Measurements from ENCODE around the gene CHST11. TPM values are rescaled to one million over a fixed set of nuclear protein-coding genes. Genes with fewer than 3 reads are reported as not detected.

CHST11 gene
- total and polyA plus RNA-seq, 10 of the 15 experiments (the other 5 are each of a cell fraction or from before 2014, with no cell fraction given), result 1.9 to 38.1 (median 17.2) TPM

DNA sequence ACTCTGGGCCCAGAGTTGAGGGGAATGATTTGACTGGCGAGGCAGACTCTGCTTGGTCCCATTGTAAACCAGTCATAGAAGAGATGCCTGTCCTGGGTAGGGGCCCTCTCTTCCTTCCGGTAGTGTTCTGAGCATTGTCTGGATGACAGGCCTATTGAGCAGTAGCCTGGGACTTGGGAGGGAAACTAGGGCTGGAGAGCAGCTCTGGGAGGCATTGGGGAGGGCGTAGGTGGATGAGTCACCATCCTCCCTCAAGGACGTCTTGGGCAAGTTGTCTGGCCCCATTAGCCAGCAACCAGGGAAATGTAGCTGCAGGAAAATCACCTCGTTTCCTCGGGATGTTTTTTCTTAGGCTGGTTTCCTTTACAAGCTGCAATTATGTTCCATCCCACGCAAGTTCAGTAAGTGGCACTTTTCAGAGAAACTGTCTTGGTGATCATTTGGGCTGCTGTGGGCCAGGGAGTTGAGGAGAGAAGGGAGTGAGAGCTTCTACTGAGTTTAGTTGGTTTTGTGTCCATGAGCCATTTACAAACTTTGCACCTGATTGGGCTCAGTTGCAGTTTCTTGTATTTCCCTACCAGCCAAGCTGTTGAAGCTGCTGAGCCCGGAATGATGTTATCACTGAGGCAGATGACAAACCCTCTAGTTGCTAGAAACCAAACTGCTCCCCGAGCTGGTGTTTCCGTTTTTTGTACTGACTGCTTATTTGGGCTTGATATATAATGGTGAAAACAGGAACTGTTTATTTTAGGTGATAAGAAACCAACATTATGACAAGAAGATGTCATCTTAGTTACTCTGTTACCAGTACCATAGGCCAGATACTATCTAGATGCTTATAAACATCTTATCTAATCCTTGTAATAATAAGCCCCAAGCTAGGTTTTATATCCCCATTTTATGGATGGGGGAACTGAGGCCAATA, 147.6 kb downstream of the CHST11 start (continued):
- no peak for TF ChIP-seq RFX5 (IDR thresholded peaks at IDR 0.05; ENCODE audit: low read depth, low read length)
- TF ChIP-seq MEF2B (IDR thresholded peaks at IDR 0.05; ENCODE audit: partially characterized antibody, poor library complexity, severe bottlenecking), result peak; percentile 66
- TF ChIP-seq, protein P1, sequence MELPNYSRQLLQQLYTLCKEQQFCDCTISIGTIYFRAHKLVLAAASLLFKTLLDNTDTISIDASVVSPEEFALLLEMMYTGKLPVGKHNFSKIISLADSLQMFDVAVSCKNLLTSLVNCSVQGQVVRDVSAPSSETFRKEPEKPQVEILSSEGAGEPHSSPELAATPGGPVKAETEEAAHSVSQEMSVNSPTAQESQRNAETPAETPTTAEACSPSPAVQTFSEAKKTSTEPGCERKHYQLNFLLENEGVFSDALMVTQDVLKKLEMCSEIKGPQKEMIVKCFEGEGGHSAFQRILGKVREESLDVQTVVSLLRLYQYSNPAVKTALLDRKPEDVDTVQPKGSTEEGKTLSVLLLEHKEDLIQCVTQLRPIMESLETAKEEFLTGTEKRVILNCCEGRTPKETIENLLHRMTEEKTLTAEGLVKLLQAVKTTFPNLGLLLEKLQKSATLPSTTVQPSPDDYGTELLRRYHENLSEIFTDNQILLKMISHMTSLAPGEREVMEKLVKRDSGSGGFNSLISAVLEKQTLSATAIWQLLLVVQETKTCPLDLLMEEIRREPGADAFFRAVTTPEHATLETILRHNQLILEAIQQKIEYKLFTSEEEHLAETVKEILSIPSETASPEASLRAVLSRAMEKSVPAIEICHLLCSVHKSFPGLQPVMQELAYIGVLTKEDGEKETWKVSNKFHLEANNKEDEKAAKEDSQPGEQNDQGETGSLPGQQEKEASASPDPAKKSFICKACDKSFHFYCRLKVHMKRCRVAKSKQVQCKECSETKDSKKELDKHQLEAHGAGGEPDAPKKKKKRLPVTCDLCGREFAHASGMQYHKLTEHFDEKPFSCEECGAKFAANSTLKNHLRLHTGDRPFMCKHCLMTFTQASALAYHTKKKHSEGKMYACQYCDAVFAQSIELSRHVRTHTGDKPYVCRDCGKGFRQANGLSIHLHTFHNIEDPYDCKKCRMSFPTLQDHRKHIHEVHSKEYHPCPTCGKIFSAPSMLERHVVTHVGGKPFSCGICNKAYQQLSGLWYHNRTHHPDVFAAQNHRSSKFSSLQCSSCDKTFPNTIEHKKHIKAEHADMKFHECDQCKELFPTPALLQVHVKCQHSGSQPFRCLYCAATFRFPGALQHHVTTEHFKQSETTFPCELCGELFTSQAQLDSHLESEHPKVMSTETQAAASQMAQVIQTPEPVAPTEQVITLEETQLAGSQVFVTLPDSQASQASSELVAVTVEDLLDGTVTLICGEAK (IDR thresholded peaks at IDR 0.05; ENCODE audit: borderline replicate concordance), result no peak
- 0 out of 2 replicates have a peak, but pooled peaks have one; percentile 45 for TF ChIP-seq GATAD2B (conservative IDR thresholded peaks at IDR 0.05; ENCODE audit: low read depth)
- no peak for TF ChIP-seq FOS (IDR thresholded peaks at IDR 0.05; ENCODE audit: borderline replicate concordance, extremely low read depth, insufficient read length)
- no peak for TF ChIP-seq POLR2A (IDR thresholded peaks at IDR 0.05; ENCODE audit: low read depth, low read length)
- TF ChIP-seq NR2F1 (conservative IDR thresholded peaks at IDR 0.05), result no peak
- TF ChIP-seq POU2F2 (IDR thresholded peaks at IDR 0.05; ENCODE audit: borderline replicate concordance, low read depth, low read length), result no peak
- TF ChIP-seq YY1 (IDR thresholded peaks at IDR 0.05; ENCODE audit: low read depth, low read length), result no peak
- no peak for TF ChIP-seq PKNOX1 (IDR thresholded peaks at IDR 0.05)
- no peak for TF ChIP-seq USF1 (IDR thresholded peaks at IDR 0.05; ENCODE audit: borderline replicate concordance, extremely low read length, insufficient read depth, low read depth, low read length)
- TF ChIP-seq NFYB (IDR thresholded peaks at IDR 0.05; ENCODE audit: insufficient read depth, low read depth, low read length), result no peak
- TF ChIP-seq RB1 (IDR thresholded peaks at IDR 0.05; ENCODE audit: borderline replicate concordance), result no peak
- no peak for TF ChIP-seq RAD51 (IDR thresholded peaks at IDR 0.05)
- TF ChIP-seq HDAC6 (IDR thresholded peaks at IDR 0.05; ENCODE audit: unreplicated experiment), result no peak
- TF ChIP-seq, protein P2, sequence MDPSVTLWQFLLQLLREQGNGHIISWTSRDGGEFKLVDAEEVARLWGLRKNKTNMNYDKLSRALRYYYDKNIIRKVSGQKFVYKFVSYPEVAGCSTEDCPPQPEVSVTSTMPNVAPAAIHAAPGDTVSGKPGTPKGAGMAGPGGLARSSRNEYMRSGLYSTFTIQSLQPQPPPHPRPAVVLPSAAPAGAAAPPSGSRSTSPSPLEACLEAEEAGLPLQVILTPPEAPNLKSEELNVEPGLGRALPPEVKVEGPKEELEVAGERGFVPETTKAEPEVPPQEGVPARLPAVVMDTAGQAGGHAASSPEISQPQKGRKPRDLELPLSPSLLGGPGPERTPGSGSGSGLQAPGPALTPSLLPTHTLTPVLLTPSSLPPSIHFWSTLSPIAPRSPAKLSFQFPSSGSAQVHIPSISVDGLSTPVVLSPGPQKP (IDR thresholded peaks at IDR 0.05; ENCODE audit: low read depth, low read length), result peak; percentile 92; the same call in 1 of the 2 replicates
- TF ChIP-seq, protein P3, sequence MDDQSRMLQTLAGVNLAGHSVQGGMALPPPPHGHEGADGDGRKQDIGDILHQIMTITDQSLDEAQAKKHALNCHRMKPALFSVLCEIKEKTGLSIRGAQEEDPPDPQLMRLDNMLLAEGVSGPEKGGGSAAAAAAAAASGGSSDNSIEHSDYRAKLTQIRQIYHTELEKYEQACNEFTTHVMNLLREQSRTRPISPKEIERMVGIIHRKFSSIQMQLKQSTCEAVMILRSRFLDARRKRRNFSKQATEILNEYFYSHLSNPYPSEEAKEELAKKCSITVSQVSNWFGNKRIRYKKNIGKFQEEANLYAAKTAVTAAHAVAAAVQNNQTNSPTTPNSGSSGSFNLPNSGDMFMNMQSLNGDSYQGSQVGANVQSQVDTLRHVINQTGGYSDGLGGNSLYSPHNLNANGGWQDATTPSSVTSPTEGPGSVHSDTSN (IDR thresholded peaks at IDR 0.05; ENCODE audit: insufficient replicate concordance, low read depth, low read length), result no peak
- TF ChIP-seq SREBF1 (IDR thresholded peaks at IDR 0.05; ENCODE audit: low read length), result no peak
- TF ChIP-seq KDM1A (IDR thresholded peaks at IDR 0.05; ENCODE audit: borderline replicate concordance), result no peak
- no peak for TF ChIP-seq SIN3A (IDR thresholded peaks at IDR 0.05; ENCODE audit: low read depth, low read length)
- TF ChIP-seq SIX5 (IDR thresholded peaks at IDR 0.05; ENCODE audit: low read depth, low read length, severe bottlenecking), result no peak
